Activated naive CD8-positive, alpha-beta T cell treated with anti-CD3 and anti-CD28 coated beads, Interleukin-2, amount 50 U/mL, for 16 hours (primary cell): ENCODE data around the gene ZNF81.
A peak's percentile ranks its signal among the peaks of the same experiment; 100 is the strongest.
"Not testable (repeated sequence)": the region's sequence is repeated elsewhere in the genome, so short reads cannot be mapped to it uniquely, and the experiment has no call there.

Experiments used
- DNase-seq: peaks from one replicate; pipeline ENCODE4 v3.0.0-alpha.2; 2020; ENCODE audit warnings: low read depth, low spot score

ZNF81 gene

DNA sequence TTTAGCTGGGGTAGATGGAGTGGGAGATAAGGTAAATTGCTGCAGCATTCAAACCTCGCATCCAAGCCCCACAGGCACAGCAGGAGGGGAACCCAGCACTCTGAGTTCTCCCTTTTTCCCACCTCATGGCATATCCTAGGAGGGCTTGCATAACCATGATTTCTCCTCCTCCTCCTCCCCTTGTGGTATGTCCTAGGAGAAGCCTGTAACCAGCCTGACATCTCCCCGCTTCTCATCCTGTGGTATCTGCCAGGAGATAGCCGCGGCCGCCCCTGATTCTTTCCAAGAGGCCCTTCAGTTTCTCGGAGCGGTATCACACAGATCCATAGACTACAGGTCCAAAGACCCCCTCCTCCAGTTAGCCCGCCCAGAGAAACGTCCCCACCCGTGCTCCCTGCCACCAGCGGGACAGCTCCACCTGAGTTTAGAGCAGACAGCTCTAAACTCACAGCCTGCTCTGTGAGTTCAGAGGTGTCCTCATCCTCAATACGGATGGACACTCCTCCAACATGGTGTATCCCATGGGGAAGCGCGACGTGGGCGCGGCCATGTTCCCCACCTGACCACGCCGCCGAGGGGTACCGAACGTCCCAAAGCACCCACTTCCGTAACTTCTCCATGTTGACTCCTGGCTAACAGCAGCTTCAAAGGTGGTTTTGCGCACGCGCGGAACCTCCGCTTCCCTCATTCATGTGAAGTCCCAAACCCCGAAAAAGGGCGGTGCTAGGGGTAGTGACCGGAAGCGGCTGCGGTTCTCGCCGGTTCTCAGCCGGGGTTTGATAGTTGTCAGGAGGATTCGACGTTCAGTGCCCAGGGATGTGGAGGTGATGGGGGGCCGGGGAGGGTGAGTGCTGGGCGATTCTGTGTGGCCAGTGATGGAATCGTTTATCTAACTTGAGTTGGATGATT, at the start of gene ZNF81:
TSS of gene ZNF81 (plus strand) at position 739 of the 909 bp plus-strand sequence. CDS start 9,366 bp downstream, outside the sequence.
- DNase-seq: peak; percentile 71

DNA sequence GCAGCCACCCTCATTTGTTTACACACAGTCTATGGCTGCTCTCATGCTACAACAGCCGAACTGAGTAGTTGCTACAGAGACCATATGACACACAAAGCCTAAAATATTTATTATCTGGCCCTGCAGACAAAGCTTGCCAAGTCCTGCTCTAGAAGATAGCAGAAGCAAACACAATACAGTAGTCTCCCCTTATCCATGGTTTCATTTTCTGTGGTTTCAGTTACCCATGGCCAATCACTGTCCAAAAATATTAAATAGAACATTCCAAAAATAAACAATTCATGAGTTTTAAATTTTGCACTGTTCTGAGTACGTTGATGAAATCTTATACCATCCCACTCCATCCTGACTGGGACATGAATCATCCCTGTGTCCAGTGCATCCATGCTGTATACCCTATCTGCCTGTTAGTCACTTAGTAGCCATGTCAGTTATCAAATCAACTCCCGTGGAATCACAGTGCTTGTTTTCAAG, 40.2 kb upstream of the ZNF81 start:
- no peak for DNase-seq

DNA sequence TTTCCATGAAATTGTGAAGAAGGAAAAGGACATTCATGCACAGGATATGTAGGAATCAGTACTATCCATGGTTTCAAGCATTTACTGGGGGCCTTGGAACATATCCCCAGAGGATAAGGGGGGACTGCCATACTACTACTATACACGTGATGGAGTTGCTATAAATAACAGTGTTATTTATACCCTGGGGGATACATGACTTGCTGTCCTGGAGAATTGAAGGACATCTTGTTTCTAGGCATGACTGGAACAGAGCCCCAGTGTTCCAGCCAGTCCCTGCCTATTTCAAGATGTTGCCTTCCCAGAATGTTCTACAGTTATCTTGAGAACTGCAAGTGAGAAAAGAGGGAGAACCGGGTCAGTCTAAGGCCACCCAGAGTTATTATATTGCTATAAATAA, 39.6 kb upstream of the ZNF81 start:
- DNase-seq: no peak

DNA sequence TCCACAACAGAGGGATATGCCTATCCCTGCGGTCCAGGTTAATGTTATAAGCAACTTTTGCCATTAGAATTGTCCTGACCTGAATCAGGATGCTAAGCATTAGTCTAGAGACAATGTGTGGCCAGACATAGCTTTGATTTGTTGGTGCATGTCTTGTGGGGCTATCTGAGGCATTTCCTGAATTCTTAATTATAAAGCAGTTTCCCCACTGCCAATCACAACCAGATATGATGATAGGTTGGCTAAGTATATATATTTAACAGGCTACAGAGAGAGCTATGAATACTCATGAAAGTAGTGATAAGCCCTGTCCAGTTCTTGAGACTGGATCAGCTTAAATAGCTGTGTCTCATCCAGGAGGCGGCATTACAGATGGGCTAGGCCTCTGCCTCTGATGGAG, 37.8 kb upstream of the ZNF81 start:
- no peak for DNase-seq

DNA sequence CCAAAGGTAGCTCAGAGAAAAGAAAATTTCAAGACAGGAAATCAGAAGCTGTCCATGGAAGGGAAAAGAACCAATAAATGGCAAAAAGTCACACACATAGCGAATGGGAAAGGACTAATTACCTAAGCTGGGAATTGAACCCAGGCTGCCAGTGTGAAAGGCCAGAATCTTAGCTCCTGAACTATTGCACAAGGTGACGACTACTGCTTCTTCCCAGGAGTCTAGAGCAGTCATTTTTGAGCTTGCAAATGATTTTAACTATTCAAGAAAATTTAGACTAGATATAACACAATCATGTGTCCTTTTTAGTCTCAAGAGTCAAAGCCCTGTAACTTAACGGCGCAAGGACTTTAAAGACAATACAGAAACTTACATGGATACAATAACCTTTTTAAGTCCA, 34.1 kb upstream of the ZNF81 start:
- no peak for DNase-seq

DNA sequence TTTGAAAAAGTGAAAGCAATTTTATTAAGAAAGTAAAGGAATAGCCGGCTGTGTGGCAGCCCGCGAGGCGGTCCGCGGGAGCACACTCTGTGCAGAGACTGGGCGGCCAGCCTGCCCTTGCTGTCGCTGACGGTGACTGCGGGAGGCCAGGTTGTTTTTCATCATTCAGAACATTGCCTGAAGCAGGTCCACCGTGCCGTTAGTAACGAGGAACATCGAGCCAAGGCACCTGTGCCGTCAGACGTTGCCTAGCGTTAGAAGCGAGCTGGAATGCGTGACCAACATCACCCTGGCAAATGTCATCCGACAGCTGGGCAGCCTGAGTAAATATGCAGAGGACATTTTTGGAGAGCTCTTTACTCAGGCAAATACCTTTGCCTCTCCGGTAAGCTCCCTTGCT, 33.6 kb upstream of the ZNF81 start:
- not testable (repeated sequence) for DNase-seq

DNA sequence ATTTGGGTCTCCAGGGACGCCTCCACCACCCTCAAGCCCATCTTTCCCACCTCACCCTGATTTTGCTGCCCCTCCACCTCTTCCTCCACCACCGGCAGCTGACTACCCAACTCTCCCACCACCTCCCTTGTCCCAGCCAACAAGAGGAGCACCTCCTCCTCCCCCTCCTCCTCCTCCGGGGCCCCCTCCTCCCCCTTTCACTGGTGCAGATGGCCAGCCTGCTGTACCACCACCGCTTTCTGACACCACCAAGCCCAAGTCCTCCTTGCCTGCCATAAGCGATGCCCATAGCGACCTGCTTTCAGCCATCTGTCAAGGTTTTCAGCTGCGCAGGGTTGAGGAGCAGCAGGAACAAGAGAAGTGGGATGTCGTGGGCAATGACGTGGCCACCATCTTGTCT, 32.4 kb upstream of the ZNF81 start:
- no peak for DNase-seq

DNA sequence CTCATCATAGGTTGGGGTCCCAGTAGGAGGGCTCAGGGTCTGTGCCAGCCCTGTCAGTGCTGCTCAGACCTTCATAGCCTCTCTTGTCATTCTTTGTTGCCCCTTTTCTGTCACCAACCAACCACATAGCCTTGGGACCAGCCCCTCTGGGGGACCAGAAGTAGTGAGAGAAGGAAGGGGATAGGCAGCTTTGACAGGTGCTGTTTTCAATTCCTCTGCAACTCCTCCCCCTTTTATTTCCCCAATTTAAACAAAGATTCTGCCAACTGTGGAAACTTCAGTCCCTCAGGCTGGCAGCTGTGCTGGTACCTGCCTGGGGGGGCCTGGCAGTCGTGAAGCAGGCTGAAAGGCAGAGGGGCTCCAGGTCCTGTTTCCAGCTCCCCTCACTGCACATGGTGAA, 30.9 kb upstream of the ZNF81 start:
- not testable (repeated sequence) for DNase-seq

DNA sequence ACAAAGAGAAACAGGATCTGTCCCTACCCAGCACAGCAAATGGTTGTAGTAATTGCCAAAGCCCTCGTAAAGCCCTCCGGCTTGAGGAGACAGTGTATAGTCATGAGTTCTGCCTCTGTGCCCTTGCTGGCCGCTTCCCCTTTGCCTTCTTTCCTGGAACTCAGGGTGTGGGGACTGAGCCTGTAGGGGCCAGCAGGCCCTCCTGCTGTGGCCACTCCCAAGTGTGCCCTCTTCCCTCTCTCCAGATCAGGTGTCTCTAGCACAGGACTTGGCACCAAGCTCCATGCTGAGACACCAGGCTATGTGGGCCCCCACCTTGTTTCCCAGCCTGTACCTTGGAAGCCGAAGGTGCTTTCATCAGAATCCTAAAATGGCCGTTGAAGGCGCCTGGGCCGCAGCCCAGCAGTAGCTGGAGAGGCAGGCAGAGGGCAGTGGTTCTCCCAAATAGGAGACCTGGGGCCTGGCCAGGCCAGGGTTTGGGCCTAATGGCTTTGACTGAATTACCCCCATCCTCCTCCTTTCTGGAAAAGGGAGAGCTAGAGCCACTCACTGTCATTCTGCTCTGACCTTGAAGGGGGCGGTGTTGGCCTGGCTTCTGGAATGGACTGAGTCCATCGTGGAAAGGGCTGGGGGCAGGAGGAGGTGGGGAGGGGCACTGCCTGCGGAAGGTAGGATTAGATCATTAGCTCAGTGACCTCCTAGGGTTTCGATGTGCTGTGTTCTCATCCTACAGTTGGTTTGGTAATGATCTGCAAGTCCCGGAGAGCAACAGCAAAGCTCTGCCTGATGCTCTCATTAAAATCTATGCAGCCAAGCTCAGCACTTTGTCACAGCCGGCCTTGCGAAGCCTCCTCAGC, 30.1 kb upstream of the ZNF81 start:
- not testable (repeated sequence) for DNase-seq

DNA sequence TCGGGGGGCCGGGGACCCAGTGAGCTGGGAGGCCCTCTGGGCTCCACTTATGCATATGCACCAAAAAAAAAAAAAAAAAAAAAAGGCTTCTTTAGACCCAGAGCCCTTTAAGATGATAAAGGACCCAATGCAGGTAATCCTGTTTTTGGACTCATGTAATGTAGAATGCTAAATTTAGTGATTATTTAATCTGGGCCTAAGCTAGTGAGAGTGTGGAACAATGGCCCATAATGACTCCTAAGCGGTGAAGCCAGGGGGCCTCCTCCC, 29.5 kb upstream of the ZNF81 start:
- not testable (repeated sequence) for DNase-seq

DNA sequence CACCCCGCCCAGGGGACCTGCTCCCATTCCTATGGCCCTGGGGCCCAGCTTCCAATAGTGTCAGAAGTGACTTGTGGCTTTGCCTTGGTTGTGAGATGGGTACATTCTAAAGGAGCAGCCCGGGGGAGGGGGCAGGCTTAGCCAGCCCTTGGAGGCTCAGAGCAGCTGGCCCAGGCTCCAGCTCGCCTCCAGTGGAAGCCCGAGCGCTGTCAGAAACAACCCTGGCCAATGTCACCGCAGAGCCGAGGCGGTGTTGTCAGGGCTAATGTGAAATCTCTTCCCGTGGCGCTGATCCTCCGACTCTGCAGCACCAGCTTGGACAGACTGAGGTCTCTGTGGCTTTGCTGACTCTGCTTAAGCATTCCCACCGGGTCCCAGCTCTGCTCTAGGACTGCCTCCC, 29.2 kb upstream of the ZNF81 start:
- DNase-seq: no peak

DNA sequence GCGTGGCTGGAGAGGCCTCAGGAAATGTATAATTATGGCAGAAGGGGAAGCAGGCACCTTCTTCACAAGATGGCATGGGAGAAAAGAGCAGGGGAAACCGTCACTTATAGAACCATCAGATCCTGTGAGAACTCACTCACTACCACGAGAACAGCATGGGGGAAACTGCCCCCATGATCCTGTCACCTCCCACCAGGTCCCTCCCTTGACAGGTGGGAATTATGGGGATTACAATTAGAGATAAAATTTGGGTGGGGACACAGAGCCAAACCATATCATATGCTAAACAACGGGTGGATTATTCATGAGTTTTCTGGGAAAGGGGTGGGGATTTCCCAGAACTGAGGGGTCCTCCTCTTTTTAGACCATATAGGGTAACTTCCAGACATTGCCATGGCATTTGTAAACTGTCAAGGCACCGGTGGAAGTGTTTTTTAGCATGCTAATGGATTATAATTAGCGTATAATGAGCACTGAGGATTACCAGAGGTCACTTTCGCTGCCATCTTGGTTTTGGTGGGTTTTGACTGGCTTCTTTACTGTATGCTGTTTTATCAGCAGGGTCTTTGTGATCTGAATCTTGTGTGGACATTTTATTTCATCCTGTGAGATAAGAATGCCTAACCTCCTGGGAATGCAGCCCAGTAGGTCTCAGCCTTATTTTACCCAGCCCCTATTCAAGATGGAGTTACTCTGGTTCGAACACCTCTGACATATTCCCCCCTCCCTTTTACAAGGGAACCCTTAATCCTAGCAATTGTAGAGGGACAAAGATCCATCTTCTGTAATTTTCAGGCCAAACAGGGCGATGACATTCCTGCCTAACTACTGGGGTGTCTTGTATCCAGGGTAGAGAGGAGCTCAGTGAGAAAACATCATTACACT, 27.6 kb upstream of the ZNF81 start:
- DNase-seq: no peak

DNA sequence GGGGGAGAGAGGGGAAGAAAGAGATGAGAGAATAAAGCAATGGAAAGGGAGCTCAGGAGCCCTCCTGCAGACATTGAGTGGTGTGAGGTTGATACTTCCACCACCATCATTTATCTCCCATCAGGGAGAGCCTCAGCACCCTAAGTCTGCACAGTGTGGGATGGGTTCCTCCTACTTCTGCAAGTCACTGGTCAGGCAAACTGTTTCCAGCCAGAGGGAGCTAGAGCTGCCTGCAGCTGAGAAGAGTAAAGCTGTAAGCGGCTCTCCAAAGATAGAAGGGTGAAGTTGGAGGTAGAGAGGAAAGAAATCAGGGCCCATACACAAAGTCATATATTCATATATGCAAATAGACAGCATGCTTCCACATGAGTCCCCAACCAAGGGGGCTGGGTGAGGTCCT, 21.9 kb upstream of the ZNF81 start:
- no peak for DNase-seq

DNA sequence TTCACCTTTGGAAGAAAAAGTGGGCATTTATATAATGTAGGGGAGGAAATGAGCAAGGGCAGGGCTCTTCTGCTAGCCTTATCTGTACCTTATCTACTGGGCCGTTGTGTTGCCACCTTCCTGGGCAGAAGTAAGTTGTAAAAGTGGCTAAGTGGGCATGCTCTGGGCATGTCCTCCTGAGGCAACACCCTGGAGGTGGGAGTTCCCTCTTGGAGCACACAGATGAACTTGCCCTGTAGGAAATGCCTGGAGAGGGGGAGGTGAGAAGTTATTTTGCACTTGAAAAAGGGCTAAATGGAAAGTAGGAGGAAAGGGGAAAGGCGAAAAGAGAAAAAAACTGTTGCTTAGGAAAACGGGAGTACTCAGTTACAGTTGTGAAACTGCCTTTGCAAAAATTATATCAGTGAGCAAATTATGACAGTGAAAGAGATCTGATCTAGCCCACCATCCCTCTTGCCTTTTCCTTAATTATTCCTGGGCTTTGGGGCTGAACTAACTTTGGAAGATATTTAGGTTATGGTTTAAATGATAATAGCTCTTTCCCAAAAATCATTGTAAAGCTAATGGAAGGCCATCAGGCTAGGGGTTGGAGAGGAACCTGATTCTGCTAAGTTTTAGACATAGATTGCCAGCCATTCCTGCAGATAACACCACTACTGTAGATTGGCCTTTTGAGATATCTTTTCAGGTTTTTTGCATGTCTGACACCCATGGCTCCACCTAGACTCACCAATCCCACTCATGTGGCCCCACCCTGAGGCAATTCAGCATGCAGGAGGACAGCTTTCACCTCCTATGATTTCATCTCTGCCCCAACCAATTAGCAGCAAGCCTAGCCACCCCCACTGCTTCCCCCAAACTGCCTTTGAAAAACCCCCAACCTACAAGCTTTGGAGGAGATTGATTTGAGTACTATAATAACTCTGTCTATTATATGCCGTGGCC, 20.5 kb upstream of the ZNF81 start:
- no peak for DNase-seq

DNA sequence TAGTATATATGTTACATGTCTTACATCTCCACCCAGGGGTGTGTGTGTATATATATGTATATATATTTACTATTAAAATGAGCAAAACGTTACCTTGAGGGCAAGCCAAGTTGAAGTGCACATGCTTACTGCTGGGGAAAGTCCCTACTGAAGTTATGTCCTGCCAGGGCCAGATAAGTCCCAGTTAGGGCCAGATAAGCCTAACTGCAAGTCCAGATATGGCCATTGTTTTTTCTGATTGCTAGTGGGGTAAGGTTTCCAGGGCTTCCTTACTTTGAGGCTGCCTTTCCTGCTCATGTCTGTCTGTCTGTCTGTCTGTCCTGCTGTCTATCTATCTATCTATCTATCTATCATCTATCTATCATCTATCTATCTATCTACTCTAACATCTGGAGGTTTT, 19.3 kb upstream of the ZNF81 start:
- DNase-seq: no peak

DNA sequence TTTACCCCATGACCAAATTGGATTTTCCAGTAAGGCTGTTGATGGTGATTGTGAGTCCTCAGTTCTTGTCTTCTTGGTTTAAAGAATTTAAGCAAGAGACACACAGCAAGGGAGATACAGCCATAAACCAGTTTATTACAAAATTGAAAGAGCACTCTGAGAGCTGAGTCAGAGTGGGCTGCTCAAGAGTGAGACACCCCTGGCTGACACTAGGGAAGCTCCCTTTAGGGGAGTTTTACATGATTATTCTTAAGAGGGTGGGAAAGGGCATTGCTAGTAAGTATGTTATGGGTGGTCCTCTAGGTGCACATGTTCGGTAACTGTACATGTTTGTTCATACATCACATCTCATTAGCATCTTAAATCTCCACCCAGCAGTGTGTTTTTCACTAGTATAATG, 18.8 kb upstream of the ZNF81 start:
- no peak for DNase-seq

DNA sequence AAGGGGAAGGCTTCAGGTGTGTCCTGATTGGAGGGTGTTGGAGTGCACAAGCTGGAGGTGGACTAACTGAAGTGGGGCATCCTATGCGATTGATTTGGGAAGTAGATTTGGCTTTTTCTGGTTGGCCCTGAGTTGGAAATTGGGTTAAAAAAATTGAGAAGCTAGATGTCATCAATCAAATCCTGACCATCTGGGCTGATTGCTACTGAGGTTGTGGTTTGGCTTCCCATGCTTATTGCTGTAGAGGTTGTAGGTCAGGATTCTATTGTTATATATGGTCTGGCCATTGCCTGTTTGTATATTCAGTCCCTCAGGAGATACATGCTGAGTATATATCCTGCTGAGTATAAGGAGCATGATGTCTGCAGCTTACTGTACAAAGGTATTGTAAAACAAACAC, 7.7 kb upstream of the ZNF81 start:
- DNase-seq: no peak

DNA sequence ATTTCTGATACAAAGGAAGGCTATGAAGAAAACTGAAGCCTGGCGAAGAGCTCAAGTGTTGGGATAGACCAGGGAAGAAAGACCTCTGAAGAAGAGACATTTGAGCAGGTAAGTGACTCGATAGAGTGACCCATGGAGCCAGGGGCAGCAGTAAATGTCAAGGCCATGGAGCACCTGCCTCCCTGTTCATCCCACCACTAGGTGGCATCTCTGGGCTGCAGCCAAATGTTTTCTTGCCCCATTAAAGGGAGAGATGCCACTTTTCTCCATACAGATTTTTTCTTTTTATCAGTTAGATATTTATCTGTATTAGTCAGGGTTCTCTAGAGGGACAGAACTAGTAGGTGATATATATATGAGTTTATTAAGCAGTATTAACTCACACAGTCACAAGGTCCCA, 4.9 kb upstream of the ZNF81 start:
- no peak for DNase-seq

DNA sequence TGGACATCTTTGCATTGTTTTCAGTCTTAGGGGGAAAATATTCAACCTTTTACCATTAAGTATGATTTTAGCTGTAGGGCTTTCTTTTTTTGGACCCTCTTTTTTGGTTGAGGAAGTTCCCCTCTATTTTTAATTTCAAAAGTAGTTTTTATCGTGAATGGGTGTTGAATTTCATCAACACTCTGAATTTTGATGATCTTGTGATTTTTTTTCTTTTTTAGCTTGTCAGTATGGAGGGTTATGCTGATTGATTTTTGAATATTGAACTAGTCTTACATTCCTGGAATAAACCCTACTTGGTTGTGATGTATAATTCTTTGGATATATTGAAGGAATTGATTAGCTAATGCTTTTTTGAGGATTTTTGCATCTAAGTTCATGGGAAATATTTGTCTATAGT, 1.7 kb downstream of the ZNF81 start:
- no peak for DNase-seq

DNA sequence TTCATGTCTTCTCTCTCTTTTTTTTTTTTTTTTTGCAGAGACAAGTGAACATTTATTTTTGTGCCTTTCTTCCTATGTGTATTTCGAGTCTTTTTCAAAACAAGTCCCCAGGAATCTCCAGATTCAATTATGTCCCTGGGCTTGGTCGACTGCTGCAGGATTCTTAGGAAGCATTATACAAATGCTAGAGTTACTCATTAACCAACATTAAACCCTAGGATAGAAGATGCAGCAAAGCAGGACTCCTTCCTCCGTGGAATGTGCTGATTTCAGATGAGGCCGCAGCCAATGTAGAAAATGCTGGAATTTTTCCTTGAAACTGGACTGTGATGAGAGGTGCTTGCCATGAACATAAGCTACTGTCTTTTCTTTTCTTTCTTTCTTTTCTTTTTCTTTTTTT, 3.4 kb downstream of the ZNF81 start:
- DNase-seq: no peak

DNA sequence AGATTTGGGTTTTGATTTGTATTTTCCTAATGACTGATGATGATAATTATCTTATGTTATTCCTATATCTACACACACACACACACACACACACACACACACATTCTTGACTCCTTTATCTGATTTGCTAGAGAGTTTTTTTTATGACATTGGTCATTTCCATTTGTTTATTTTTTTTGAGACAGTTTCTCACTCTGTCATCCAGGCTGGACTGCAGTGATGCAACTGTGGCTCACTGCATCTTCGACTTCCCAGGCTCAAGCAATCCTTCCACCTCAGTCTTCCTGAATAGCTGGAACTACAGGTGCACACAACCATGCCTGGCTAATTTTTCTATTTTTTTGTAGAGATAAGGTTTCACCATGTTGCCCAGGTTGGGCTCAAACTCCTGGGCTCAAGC, 6.7 kb downstream of the ZNF81 start:
- DNase-seq: no peak
